Duodenal mucosa (tissue), 2 donors: ENCODE results near the gene PSME2.

Experiments
- H3K27ac ChIP-seq: one replicate; pipeline ENCODE4 v1.7.0; 2013; ENCODE audit warnings: low read depth, low read length
- H3K27me3 ChIP-seq, 2 donors: one replicate each; pipeline ENCODE4 v1.7.0; 2013; ENCODE audit warnings: low read length in 2 of 2, control low read depth in 1 of 2; ENCODE audit not compliant: insufficient read depth in 2 of 2, control insufficient read depth in 1 of 2
- H3K36me3 ChIP-seq, 2 donors: one replicate each; pipeline ENCODE4 v1.7.0; 2013; ENCODE audit warnings: low read length in 2 of 2, control low read depth in 1 of 2; ENCODE audit not compliant: insufficient read depth in 2 of 2, control insufficient read depth in 1 of 2
- H3K4me1 ChIP-seq, 2 donors: one replicate each; pipeline ENCODE4 v1.7.0; 2013; ENCODE audit warnings: low read length in 2 of 2, control low read depth in 1 of 2; ENCODE audit not compliant: insufficient read depth in 2 of 2, control insufficient read depth in 1 of 2
- H3K4me3 ChIP-seq, 2 donors: one replicate each; pipeline ENCODE4 v1.7.0; 2013; ENCODE audit warnings: low read length in 2 of 2, low read depth in 1 of 2
- H3K9ac ChIP-seq, 2 donors: one replicate each; pipeline ENCODE4 v1.7.0; 2013; ENCODE audit warnings: low read length in 2 of 2, low read depth in 1 of 2
- H3K9me3 ChIP-seq, 2 donors: one replicate each; pipeline ENCODE4 v1.7.0; 2013; ENCODE audit warnings: low read length in 2 of 2, control low read depth in 1 of 2; ENCODE audit not compliant: control insufficient read depth in 1 of 2

PSME2 gene

GRCh38 chr14:24100982-24101494 is 45.4 kb downstream of the PSME2 start:
- Histone ChIP-seq H3K4me1 (peaks cover 9 to 17% of the 10 kb centered on the region in 2 donors), H3K36me3 (peaks cover 57 to 72% of the 10 kb centered on the region in 2 donors)

GRCh38 chr14:24100197-24100981 is 46.0 kb downstream of the PSME2 start:
- Histone ChIP-seq H3K36me3 (peaks cover 57 to 72% of the 10 kb centered on the region in 2 donors), H3K27ac (no peak overlapping the region), H3K27me3 (no peaks in the 10 kb centered on the region), H3K9ac (no peak overlapping the region), H3K4me3 (no peak overlapping the region), H3K4me1 (peaks cover 15 to 22% of the 10 kb centered on the region in 2 donors), H3K9me3 (no peaks in the 10 kb centered on the region)

More at GRCh38 chr14:24100982-24101494, 45.4 kb downstream of the PSME2 start:
- Histone ChIP-seq H3K9me3 (no peaks in the 10 kb centered on the region), H3K4me3 (no peak overlapping the region), H3K9ac (no peak overlapping the region), H3K27me3 (no peaks in the 10 kb centered on the region), H3K27ac (no peak overlapping the region)

- Histone ChIP-seq H3K27me3 (no peaks in the 10 kb centered on the region), H3K4me1 (peaks cover 21 to 28% of the 10 kb centered on the region in 2 donors), H3K4me3 (no peak overlapping the region), H3K9ac (no peak overlapping the region), H3K36me3 (peaks cover 57 to 67% of the 10 kb centered on the region in 2 donors), H3K27ac (no peak overlapping the region), H3K9me3 (no peaks in the 10 kb centered on the region)
These were observed 47.2 kb downstream of the PSME2 start for GRCh38 chr14:24098927-24099813.

GRCh38 chr14:24098229-24098926 is 48.0 kb downstream of the PSME2 start:
- Histone ChIP-seq H3K9me3 (no peaks in the 10 kb centered on the region), H3K4me3 (no peak overlapping the region), H3K4me1 (peaks cover 23 to 28% of the 10 kb centered on the region in 2 donors), H3K36me3 (peaks cover 50 to 59% of the 10 kb centered on the region in 2 donors), H3K27me3 (no peaks in the 10 kb centered on the region), H3K27ac (no peak overlapping the region), H3K9ac (peak overlapping the region in 1 of 2 donors; percentile 6)

- H3K36me3 ChIP-seq: peaks cover 37 to 44% of the 10 kb centered on the region in 2 donors
- peaks cover 38 to 42% of the 10 kb centered on the region in 2 donors for H3K4me1 ChIP-seq
- no peak overlapping the region for H3K27ac ChIP-seq
- no peaks in the 10 kb centered on the region for H3K9me3 ChIP-seq
- H3K27me3 ChIP-seq: no peaks in the 10 kb centered on the region
- H3K9ac ChIP-seq: peak overlapping the region in 1 of 2 donors; percentile 28
- peak overlapping the region; percentile 4 to 5 for H3K4me3 ChIP-seq
These were observed 49.7 kb downstream of the PSME2 start for GRCh38 chr14:24096545-24097181.

- Histone ChIP-seq H3K4me3 (peak overlapping the region; percentile 92 to 93), H3K27me3 (no peaks in the 10 kb centered on the region), H3K4me1 (peaks cover 48 to 53% of the 10 kb centered on the region in 2 donors), H3K27ac (peak overlapping the region; percentile 95), H3K9me3 (no peaks in the 10 kb centered on the region), H3K9ac (peak overlapping the region; percentile 96 to 99), H3K36me3 (peaks cover 25 to 33% of the 10 kb centered on the region in 2 donors)
These were observed 50.9 kb downstream of the PSME2 start for GRCh38 chr14:24095271-24096068.

GRCh38 chr14:24094841-24095270 is 51.6 kb downstream of the PSME2 start:
- Histone ChIP-seq H3K9ac (peak overlapping the region; percentile 96 to 99), H3K4me1 (peaks cover 48 to 49% of the 10 kb centered on the region in 2 donors), H3K9me3 (no peaks in the 10 kb centered on the region), H3K4me3 (peak overlapping the region; percentile 92 to 93), H3K36me3 (peaks cover 19 to 28% of the 10 kb centered on the region in 2 donors), H3K27ac (peak overlapping the region; percentile 95), H3K27me3 (no peaks in the 10 kb centered on the region)

GRCh38 chr14:24093901-24094840 is 52.2 kb downstream of the PSME2 start, which contains the start of gene PCK2:
PCK2 (plus strand) TSS chr14:24094311; CDS start chr14:24094406, 95 bp downstream.
- Histone ChIP-seq H3K27me3 (no peaks in the 10 kb centered on the region), H3K36me3 (peaks cover 13 to 21% of the 10 kb centered on the region in 2 donors), H3K4me1 (peaks cover 47 to 48% of the 10 kb centered on the region in 2 donors), H3K4me3 (peak within 1 kb of the TSS; percentile 92 to 93), H3K9ac (peak within 1 kb of the TSS; percentile 96 to 99), H3K9me3 (no peaks in the 10 kb centered on the region), H3K27ac (peak within 1 kb of the TSS; percentile 95)
